HG03025 (cell line): ENCODE data around the gene MICAL2.

Source experiments
- ATAC-seq: cut with Tn5 transposase; IDR thresholded peaks from one replicate; pipeline ENCODE4 v1.9.1; 2021; ENCODE audit warnings: mild to moderate bottlenecking, moderate library complexity; ENCODE audit not compliant: unreplicated experiment, low FRiP score

The MICAL2 gene

DNA sequence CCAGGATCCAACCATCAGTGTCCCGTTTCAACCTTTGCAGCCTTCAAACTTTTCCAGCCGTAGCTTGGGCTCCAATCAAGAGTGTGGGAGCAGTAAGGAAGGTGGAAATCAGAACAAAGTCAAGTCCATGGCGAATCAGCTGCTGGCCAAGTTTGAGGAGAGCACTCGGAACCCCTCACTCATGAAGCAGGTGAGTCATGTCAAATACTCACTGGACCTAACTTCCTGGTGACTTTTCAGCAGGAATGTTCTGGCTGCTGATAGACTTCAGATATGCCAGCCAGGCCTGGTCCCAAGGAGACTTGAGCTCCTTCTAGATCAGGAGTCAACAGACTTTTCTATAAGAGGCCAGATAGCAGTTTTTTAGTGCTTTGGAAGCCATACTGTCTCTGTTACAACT, 129.0 kb downstream of the MICAL2 start:
- no peak for ATAC-seq

DNA sequence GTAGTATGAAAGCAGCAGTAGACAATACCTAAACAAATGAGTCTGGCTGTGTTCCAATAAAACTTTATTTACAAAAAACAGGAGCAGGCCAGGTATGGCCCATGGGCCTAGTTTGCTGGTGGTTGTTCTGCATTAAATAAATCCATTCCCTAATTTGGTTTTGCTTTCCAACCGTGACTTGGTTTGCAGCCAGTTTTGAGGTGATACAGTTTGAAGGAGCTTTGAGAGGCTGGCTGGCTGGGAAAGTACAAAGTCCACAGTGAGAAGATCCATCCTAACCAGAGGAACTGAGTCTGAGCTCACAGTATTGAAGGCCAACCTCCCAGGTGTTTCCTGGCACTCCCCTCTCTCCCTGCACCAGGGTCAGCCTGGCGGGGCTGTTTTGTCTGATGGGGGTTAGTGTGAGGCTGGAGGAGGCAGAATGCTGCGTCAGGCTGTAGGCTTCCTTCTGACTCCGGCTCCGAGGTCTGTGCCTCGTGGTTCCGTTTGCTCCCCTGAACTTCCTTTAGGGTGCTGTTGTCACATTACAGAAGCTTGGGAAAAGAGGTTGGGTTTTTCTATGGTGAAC, 129.5 kb downstream of the MICAL2 start:
- ATAC-seq, result no peak

DNA sequence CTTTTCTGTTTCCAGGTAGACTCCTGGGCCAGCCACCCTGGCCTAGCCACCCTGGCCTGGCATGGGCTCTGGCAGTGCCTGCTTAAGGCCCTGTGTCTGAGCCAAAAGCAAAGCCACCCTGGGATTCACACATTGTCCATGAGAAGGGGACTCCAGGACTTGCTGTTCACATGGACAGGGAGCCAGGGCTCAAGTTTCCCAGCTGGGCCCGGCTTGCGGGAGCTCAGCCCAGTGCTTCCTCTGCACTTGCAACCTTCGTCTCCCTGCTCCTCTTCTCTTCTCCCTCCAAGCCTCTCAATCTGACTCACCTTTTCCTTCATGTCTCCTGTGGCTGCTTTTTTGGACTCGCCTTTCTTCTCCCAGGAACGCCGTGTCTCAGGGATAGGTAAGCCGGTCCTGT, 130.3 kb downstream of the MICAL2 start:
- no peak for ATAC-seq

DNA sequence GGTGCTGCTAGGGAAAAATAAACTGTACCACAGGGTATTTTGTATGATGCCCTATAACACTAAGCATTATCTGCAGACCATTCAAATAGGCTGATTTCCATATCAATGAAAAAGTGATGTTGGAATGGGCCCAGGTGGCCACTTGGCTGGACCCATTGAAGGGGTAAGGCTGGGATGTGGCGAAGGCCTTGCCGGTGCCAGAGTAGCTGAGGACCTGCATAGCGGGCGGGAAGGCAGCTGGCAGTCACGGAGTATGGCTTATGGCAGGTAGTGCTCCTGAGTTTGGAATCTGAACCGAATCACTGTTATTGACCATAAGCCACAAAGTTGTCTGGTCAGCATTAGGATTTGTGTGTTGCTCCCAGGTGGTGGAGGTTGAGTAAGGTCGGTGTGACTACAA, 131.0 kb downstream of the MICAL2 start:
- no peak for ATAC-seq

DNA sequence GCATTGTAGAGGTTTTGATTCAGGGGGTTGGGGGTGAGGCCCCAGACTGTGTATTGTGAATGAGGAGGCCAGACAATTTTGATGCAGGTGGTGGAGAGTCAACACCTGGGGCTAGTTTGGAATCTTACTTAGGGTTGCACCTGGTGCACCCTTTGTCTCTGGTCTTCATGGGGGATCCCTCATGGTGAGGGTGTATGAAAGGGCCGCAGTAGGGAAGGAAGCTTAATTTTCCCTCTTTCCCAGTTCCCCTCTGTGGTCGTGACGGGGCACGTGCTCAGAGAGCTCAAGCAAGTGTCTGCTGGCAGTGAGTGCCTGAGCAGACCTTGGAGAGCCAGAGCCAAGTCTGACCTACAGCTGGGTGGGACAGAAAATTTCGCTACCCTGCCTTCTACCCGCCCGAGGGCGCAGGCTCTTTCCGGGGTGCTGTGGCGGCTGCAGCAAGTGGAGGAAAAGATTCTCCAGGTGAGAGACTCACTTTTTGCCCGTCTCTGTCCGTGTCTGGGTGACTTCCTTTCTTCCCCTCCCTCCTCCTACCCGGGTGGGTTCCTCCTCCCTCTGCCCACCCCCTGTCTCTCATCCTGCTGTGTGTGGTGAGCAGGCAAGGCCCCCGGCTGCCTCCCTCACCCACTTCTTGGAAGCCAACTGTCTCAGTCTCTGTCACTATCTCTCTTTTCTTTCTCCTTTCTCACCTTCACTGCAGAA, 131.7 kb downstream of the MICAL2 start:
- no peak for ATAC-seq

DNA sequence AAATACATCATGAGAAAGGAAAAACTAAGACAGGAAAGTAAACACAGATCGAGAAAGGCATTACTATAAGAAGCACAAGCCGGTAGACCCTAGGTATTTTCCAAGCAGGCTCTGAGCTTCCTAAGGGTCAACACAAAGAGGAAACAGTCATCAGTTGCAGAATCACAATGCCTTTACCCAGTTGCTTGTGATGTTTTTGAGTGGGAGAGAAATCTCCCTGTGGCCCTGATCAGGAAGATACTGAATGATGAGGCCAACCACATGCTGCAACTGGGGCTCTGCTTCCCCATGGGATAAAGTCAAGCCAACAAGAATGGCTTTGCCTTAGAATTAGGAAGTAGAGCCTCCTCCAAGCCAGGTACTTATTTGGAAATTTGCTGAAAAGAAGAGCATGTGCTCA, 132.6 kb downstream of the MICAL2 start:
- ATAC-seq, result no peak

DNA sequence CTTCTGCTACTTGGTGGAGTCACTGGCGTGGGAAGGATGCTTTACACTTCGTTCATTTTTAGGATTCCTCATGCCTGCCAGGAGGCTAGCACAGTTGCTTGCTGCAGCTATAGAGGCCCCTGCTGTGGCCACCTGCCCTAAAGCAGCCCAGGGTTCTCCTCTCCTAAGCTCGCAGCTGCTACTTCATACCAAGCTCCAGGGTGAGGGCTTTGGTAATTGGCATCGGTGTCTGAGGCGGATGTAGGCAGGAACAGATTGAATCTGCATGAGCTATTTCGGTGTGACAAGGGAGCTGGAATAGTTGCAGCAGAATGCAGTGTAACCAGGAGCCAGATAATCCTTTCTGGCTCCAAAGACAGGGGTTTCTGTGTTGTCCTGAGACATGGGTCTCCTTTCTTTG, 133.1 kb downstream of the MICAL2 start:
- no peak for ATAC-seq

DNA sequence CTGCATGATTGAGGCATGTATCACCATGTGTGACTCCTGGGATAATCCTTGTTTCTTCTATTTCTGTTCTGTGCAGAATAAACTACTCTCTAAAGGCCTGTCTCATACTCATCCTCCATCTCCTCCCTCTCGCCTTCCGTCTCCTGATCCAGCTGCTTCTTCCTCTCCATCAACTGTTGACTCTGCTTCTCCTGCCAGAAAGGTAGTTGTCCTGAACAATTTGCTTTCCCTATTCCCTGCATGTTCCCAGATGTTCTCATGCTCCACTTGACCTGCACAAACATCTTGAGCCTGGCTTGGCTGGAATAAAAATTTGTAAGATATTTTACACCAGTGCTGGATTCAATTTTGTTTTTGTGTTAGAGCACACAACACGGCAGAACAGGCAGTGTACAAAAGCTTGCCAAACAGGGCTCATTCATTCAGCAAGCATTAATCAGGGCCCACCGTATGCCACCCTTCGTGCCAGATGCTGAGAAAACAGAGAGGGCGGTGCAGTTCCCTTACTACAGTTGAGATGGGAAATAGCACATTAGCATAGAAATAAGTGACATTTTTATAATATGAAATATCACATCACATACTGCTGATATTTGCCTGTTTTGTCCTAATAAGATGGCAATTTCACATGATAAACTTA, 133.6 kb downstream of the MICAL2 start:
- ATAC-seq, result no peak

DNA sequence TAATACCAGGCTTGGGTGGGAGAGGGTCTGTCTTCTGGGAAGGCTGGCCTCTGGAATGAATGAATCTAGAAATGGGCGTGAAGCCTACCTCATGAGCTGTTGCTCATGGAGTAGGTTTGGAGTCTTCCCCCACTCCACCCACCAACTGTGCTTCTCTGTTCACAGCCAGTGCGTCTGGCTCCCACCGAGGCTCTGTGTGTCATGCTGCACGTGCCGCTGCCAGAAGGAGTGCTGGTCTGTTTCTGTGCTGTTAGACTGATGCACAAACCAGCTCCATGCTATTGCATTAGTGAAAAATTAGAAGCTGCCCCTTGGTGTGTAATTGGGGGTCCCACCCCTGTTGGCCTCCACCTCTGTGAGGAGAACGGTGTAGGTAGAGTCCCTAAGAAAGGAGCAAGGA, 134.7 kb downstream of the MICAL2 start:
- no peak for ATAC-seq

DNA sequence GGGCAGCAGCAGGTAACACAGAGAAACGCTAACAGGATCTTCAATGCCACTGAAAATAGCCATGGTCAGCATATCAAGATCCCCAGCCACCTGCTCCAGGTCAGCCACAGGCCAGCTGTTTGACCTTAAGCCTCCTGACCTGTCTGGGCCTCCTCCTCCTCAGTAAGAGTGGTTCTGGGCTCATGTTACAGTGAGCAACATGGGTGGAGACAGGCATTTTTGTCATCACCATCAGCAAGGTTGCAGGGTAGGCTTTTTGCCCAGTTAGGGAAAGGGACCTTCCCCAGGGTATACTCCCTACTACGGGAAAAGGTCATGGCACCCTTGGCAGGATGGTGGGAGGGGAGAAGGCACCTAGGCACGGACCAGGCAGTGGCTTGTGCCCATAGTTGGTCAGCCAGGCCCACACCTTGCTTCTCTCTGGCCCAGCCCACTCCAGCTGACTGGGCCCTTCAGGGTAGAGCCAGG, 135.2 kb downstream of the MICAL2 start:
- no peak for ATAC-seq

DNA sequence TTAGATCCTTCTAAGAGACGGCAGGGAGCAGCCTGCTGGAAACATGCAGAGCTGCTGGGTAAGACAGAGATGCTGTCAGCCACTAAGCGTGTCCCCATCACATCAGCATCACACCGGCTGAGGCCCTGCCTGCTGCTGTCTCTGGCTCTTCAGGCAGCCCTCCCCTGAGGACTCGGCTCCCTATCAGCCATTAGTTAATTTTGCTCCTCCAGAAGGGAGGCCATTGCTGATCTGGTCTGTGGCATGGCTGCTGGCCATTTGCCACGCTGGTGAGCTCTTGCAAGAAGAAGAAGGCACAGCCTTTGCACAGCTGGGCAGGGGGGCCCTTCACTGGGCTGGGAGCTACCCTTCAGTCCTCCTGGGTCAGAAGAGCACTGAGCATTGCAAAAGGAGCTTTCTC, 135.8 kb downstream of the MICAL2 start:
- ATAC-seq, result no peak

DNA sequence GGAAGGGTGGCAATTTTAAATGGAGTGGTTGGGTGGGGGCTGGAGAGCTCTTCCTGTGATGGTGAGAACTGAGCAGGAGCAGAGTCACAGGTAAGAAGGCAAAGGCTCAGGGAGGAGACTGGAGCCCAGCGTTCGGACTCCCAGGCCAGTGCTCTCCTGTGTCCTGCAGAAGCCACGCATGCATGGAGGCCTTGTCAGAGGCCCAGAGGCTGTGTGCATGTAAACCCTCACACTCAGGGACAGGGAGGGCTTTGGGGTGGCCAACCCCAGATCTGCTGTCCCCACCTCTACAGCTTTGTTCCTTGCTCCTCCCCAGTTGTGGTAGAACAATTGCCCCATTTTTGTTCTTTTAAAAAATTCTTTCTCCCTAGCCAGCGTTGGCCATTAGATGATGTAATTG, 136.6 kb downstream of the MICAL2 start:
- no peak for ATAC-seq

DNA sequence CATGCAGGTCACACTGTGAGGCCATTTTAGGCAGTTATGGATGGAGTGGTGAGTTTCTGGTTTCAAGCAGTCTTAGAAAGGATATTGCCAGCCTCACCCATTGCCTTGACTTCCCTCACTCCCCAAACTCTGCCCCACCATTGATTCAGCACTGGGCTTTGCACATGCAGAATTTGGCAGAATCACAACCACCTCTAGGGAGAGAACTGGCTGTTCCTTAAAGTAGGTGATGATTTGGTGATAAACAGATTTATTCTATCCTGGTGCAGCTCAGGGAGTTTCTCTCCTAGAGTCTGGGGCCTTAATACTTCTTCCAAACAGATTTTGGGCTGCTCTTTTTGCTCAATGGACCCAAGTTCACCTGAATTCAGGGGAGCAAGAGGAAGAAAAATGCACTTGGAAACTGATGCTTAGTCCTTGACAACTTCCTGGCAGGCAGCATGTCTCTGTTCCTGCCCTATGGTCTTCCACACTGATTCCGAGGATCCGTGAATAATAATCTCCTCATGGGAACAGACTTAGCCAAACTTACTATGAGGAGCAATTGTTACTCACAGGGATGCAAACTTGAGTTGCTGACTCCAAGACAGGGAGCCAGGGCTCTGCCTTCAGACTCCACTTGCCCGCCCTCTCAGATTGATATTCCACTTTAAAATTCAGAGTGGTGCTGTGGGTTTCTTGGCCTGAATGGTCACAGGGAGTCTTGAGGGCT, 137.3 kb downstream of the MICAL2 start:
- ATAC-seq, result no peak

DNA sequence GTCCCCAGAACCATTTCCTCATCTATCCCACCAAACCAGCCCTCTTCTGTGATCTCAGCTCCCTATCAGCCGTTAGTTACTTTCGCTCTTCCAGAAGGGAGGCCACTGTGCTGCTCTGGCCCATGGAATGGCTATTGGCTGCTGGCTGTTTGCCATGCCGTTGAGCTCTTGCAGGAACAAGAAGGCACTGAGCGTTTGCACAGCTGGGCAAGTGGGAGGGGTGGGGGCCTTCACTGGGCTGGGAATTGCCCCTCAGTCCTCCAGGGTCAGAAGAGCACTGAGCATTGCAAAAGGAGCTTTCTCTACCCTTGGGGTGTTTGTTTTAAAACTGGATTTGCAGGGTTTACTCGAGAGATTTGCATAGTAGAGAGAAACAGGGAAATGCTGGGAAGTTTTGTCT, 137.9 kb downstream of the MICAL2 start:
- no peak for ATAC-seq

DNA sequence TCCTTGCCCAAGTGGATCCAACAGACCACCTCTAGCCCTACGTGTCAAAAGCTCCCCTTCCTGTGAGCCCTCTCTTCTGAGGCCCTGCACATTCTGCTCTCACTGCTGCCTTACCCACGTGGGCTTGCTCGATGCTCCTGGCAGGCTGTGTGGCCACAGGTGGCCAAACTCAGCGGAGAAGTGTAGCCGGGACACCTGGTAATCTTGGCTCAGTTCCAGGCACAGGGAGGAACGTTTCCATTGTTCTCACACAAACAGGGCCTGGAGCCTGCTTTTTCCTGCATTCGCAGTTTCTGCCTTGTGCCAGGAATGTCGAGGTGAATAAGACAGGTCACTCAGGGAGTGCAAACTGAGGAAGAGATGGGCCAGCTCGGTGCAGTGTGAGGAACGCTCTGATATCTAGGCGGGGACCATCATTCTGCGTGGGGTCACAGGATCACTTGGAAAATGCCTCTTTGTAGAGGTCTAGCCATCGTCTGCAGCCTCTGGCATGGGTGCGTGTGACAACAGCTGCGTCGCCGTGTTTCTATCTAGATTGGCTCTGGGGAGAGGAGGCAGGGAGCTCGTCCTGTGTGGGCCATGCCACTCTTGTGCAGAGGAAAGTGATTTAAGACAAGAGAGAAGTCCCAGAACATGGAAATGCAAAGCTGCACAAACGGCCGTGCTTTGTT, 139.3 kb downstream of the MICAL2 start:
- ATAC-seq, result no peak

DNA sequence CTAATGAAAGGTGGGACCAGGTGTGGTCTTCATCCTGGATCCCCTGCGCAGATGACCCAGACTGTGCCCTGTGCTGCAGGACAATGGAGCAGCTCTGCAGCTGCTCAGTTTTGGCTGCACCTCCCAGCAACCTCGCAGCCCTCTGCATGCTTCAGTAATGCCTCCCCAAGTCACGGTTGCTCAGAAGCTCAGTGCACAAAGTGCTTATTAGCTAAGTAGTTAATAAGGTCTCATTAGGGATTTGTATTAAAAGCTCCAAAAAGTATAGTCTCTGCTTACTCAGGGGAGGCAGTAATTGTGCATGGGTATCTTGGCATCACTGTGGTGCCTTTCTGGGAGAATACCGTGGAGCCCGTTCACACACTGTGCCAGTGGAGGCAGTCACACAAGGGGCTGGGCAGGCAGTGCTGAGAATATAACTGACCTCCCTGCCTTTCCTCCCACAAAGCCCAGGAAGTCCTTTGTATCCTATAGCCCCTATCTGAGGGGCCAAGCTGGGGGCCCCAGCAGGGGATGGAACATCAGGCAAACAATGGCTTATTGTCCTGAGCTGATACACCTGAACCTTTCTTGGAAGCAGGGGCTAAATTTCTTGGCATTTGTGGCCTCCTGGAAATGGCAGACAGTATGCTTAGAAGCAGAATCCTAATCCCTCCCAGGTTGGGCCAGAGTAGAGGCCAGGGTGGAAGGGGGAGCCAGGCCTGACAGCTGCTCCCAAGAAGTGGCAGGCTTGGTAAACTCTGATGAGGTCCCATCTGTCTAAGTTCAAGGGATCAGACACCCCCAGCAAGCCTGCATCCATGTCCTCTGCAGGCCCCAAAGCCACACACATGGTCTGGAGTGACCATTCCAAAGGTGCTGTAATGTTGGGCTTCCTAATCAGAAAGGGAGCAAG, 141.5 kb downstream of the MICAL2 start:
- no peak for ATAC-seq

DNA sequence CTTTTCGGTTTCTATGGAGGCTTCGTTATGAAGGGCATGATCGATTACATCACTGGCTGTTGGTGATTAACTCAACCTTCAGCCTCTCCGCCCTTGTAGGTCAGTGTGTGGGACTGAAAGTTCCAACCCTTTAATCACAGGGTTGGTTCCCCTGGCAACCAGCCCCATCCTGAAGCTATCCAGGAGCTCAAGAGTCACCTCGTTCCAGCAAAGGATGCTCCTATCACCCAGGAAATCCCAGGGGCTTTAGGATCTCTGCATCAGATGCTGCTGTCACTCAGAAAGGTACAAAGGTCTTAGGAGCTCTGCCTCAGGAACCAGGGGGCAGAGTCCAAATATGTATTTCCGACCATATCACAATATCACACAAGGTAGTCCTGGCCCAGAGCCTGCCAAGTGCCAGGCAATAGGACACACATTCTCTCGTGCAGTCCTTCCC, 143.5 kb downstream of the MICAL2 start:
- ATAC-seq, result no peak

DNA sequence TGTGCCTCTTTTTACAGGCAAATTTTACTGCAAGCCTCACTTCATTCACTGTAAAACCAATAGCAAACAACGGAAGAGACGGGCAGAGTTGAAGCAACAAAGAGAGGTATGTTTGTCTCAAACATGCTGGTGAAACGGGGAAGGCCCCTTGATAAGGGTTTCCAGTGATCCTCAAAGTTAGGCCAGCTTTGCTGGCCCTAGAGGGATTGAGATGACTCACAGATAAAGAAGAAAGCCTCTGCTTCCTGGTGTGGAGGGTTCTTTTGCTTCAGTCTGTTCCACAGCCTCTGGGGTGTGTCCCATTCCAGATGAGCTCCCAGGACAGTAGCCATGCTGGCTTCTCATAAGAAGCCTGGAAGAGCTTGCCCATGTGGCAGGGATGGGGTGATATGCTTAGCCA, 148.1 kb downstream of the MICAL2 start:
- no peak for ATAC-seq

DNA sequence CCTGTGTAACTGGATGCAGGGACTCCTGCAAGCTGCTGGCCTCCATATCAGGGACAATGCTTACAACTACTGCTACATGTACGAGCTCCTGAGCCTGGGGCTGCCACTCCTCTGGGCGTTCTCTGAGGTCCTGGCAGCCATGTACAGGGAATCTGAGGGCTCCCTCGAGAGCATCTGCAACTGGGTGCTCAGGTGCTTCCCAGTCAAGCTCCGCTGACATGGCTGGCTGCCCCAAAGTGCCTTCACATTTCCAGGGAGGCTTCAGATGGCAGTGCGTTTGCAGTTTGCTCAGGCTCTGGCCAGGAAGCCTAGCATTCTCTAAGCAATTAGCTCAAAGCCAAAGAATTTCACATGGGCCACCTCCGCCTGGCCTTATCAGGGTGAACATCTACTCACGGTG, 149.6 kb downstream of the MICAL2 start:
- no peak for ATAC-seq
